GM19043 (cell line): Measurements from ENCODE around the gene ZC3H18.

ENCODE experiments used
- ATAC-seq: cut with Tn5 transposase; IDR thresholded peaks from one replicate; pipeline ENCODE4 v1.9.1; 2021; ENCODE audit warnings: low read depth; ENCODE audit not compliant: unreplicated experiment

The ZC3H18 gene

GRCh38 chr16:88650749-88651275 is 80.6 kb downstream of the ZC3H18 start, which contains the start of gene CYBA:
Gene CYBA, minus strand, starts transcription at chr16:88651053. Its CDS starts 40 bp downstream, at chr16:88651013.
- peak; percentile 57 for ATAC-seq

- peak; percentile 81 for ATAC-seq
These were observed 81.2 kb downstream of the ZC3H18 start for GRCh38 chr16:88651276-88651988.

GRCh38 chr16:88651989-88652761 is 82.0 kb downstream of the ZC3H18 start:
- no peak for ATAC-seq

- no peak for ATAC-seq
These were observed 82.5 kb downstream of the ZC3H18 start for GRCh38 chr16:88652762-88653063.

- no peak for ATAC-seq
These were observed 82.9 kb downstream of the ZC3H18 start for GRCh38 chr16:88653101-88653500.

GRCh38 chr16:88653596-88654362 is 83.6 kb downstream of the ZC3H18 start:
- ATAC-seq, result no peak

GRCh38 chr16:88654363-88655052 is 84.3 kb downstream of the ZC3H18 start:
- ATAC-seq, result no peak

- no peak for ATAC-seq
These were observed 85.0 kb downstream of the ZC3H18 start for GRCh38 chr16:88655053-88655732.

- no peak for ATAC-seq
These were observed 85.6 kb downstream of the ZC3H18 start for GRCh38 chr16:88655733-88656281.

- no peak for ATAC-seq
These were observed 86.2 kb downstream of the ZC3H18 start for GRCh38 chr16:88656291-88656980.

- ATAC-seq, result no peak
These were observed 87.2 kb downstream of the ZC3H18 start for GRCh38 chr16:88657371-88657770.

GRCh38 chr16:88658714-88659113 is 88.5 kb downstream of the ZC3H18 start:
- no peak for ATAC-seq

GRCh38 chr16:88659160-88659559 is 89.0 kb downstream of the ZC3H18 start:
- ATAC-seq, result no peak

- no peak for ATAC-seq
These were observed 91.3 kb downstream of the ZC3H18 start for GRCh38 chr16:88661468-88661867.

GRCh38 chr16:88662222-88662842 is 92.1 kb downstream of the ZC3H18 start:
- no peak for ATAC-seq

- peak; percentile 96 for ATAC-seq
These were observed 92.8 kb downstream of the ZC3H18 start, which contains the start of gene MVD for GRCh38 chr16:88662843-88663606. Gene MVD, minus strand, starts transcription at chr16:88663091. Its CDS starts 11 bp downstream, at chr16:88663080.

- ATAC-seq, result no peak
These were observed 94.9 kb downstream of the ZC3H18 start for GRCh38 chr16:88665148-88665547.

- no peak for ATAC-seq
These were observed 95.4 kb downstream of the ZC3H18 start for GRCh38 chr16:88665570-88665969.
